NCI-H2107 treated with DMSO at 0.1 percent for 48 hours (cell line): ENCODE data around the gene ZDHHC19.
"Not testable (repeated sequence)": the region's sequence is repeated elsewhere in the genome, so short reads cannot be mapped to it uniquely, and the experiment has no call there.

Experiments
- DNase-seq: peaks from one replicate; lab custom pipeline; 2025; ENCODE audit not compliant: unreplicated experiment; lab: John Stamatoyannopoulos, UW

Gene ZDHHC19, protein sequence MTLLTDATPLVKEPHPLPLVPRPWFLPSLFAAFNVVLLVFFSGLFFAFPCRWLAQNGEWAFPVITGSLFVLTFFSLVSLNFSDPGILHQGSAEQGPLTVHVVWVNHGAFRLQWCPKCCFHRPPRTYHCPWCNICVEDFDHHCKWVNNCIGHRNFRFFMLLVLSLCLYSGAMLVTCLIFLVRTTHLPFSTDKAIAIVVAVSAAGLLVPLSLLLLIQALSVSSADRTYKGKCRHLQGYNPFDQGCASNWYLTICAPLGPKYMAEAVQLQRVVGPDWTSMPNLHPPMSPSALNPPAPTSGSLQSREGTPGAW

DNA sequence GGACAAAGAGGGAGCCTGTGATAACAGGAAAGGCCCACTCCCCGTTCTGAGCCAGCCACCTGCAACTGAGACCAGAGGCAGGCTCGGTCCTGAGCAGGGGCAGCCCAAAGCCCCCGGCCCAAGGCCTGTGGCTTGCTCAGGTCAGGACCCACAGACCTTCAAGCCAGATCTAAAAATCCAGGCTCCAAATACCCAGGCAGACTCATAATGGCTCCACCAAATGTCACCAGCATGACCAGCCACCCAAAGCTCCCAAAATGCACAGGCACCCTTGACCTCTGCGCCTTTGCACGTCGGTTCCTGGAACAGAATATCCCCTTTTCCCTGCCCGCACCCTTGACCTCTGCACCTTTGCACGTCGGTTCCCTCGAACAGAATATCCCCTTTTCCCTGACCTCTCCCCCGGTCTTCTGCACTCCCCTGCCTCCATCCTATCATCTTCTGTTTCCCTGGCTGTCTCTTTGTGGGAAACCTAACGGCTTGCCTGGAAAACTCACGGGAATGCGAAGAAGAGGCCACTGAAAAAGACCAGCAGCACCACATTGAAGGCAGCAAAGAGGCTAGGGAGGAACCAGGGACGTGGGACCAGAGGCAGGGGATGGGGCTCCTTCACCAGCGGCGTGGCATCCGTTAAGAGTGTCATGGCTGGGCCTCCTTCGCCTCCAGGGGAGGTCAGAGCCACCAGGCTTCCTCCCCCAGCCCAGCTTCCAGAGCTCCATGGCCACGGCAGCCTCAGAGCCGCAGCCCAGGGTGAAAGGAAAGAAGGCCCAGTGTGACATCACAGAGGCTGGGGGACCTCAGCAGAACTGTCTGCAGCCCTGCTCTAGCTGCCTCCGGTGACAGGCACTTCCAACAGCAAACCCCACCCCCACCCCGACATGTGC lies at the start of gene ZDHHC19:
Gene ZDHHC19 (minus strand): TSS at position 728 of the 884 bp plus-strand sequence. CDS start 85 bp downstream, at position 643.
- no peak for DNase-seq

GRCh38 chr3:196260784-196261183 lies 49.6 kb upstream of the ZDHHC19 start:
- DNase-seq = no peak

DNA sequence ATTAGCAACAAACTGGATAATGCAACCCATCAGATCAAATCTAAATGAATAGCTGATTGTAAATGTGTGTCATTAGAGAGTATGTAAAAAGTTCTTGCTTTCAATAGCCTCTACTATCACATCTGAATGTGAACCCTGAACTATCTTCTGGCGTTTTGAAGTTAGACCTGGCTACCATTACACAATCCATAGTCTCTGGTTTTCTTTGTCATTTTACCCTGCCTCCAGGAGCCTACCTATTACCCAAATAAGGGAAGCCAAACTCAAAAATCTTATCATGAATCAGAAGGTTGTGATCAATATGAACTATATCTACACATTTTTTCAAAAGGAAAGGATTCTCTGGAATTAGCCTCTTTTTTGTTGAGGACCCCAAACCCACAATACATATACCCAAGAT lies 44.6 kb upstream of the ZDHHC19 start:
- DNase-seq = no peak

GRCh38 chr3:196254376-196255283 lies 43.4 kb upstream of the ZDHHC19 start:
- no peak for DNase-seq

DNA sequence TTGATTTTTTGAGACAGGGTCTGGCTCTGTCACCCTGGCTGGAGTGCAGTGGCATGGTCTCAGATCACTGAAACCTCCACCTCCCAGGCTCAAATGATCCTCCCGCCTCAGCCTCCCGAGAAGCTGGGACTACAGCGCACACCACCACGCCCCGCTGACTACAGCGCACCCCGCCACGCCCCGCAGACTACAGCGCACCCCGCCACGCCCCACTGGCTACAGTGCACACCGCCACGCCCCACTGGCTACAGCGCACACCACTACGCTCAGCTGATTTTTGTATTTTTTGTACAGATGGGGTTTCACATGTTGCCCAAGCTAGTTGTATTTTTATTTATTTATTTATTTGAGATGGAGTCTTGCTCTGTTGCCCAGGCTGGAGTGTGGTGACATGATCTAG lies 40.7 kb upstream of the ZDHHC19 start:
- no peak for DNase-seq

- no peak for DNase-seq
Observed at GRCh38 chr3:196246612-196247308, 35.6 kb upstream of the ZDHHC19 start.

DNA sequence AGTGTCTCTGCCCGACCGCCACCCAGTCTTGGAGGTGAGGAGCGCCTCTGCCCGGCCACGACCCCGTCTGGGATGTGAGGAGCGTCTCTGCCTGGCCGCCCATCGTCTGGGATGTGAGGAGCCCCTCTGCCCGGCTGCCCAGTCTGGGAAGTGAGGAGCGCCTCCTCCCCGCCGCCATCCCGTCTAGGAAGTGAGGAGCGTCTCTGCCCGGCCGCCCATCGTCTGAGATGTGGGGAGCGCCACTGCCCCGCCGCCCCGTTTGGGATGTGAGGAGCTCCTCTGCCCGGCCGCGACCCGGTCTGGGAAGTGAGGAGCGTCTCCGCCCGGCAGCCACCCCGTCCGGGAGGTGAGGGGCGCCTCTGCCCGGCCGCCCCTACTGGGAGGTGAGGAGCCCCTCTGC lies 33.0 kb upstream of the ZDHHC19 start:
- not testable (repeated sequence) for DNase-seq

- no peak for DNase-seq
Observed at GRCh38 chr3:196241704-196242103, 30.5 kb upstream of the ZDHHC19 start.

- DNase-seq = no peak
Observed at GRCh38 chr3:196240424-196240823, 29.2 kb upstream of the ZDHHC19 start.

DNA sequence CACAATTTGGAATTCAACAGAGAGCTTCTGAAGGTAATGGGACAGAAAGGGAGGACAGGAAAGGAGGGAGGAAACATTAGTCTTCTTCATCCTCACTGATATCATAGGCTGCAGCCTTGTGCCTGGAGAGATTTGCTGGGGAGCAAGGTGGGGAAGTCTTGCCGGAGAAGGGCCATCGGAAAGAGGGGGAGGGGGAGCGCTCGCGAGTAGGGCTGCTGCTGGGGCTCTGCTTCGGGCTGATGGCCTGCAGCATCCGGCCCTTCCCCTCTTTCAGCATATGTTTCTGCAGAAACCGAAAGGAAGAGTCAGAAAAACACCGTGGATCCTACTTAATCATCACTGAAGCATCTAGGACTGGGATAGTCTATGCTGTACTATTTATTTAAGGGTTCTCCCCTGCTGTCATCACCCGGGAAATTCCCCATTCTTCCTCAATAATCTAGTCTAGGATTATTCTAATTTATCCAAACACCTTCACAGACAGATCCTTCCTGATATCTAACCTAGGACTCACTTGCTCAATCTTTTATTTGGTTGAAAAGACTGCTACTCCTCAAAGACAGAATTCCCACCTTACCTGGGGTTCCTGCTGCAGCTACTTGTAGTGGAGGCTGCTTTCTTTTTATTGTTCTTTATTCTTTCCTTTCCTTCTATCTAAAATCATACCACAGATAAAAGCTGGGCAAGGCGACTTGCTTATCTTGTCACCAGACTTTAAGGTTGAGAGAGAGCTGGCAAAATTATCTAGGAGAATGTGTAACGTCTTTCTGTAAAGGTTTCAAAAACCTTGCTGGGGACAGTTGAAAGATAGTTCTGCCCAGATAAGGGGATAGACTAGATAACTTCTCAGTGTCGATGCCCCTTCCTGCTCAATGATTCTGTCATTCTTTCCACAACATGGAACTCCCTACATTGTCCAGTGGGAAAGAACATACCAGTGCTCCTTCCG lies 27.7 kb upstream of the ZDHHC19 start:
- no peak for DNase-seq

DNA sequence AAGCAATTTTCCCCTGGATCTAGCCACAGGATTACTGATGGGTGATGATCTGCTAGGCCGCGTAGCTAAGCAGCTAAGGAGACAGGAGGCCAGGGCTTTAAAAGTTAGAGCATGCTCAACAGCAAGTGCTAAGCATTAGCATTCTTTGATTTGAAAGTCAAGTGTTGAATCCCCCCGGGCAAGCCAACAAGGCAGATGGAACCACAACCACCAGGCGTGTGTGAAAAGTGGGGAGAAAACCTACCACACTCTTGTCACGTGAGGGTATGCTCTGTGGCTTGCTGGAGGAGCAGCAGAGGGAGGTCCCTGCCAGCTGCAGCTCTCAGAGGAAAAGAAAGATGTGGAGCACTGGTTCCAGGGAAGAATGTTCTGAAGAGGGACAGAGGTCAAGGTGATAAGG lies 26.0 kb upstream of the ZDHHC19 start:
- DNase-seq = no peak

DNA sequence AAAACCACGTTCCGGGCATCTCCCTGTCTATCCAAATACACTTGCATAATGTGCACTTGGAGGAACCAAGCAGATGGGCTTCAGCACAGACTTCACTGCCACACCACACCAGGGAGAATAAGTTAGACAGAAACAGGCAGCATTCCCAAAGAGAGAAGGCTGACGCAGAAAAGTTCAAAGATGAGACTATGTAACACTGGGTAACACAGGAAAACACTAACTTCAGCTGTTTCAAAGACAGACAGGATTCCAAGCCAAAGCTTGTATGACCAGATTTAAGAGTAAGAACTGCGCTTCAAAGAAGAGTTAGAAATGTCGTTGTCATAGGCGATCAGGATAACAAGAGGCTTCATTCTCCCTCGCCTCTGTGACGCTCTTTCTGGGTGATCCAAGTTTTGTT lies 25.0 kb upstream of the ZDHHC19 start:
- DNase-seq = no peak

DNA sequence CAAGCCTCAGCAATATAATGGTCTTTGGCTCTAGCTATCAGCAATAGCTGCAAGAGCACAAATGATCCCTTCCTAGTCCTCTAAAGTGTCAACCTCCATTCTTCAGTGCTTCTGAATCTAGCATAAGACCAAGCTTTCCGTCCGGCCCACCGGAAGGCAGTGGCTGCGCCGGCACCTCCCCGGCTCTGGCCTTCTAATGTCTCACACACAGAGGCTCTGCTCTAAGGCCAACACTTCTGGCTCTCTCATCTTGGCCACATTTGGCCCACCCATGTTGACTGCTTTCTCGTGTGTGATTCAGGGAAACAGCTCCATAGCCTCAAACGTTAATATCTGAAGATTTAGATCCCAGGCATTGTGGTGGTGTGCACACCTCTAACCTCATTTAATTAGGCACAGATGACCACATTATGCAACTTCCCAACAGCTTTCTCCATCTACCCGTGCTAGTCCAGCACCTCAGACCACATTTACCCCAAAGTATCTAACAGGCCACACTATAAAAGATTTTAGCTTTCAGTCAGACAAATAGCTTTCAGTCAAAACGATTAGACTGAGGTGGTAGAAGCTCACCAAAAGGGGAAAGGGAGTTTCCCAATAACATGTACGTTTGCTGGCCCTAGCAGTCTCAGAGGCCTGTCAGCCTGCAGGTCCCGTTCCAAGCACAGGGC lies 24.4 kb upstream of the ZDHHC19 start:
- no peak for DNase-seq

DNA sequence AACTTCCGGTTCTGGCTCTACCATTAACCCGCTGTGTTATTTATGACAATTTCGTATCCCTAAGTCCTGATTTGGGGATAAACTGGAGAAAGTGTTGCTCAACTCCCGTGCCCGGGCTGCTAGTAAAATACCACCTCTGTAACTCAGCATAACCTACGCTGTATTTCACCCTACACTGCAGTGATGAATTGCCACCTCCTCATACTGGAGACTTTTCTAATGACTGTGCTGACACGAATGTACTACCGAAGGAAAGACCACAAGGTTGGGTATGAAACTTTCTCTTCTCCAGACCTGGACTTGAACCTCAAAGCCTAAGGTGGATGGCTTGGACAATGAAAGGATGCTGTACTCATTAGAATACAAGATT lies 21.7 kb upstream of the ZDHHC19 start:
- no peak for DNase-seq

GRCh38 chr3:196232154-196232881 lies 21.1 kb upstream of the ZDHHC19 start:
- no peak for DNase-seq

DNA sequence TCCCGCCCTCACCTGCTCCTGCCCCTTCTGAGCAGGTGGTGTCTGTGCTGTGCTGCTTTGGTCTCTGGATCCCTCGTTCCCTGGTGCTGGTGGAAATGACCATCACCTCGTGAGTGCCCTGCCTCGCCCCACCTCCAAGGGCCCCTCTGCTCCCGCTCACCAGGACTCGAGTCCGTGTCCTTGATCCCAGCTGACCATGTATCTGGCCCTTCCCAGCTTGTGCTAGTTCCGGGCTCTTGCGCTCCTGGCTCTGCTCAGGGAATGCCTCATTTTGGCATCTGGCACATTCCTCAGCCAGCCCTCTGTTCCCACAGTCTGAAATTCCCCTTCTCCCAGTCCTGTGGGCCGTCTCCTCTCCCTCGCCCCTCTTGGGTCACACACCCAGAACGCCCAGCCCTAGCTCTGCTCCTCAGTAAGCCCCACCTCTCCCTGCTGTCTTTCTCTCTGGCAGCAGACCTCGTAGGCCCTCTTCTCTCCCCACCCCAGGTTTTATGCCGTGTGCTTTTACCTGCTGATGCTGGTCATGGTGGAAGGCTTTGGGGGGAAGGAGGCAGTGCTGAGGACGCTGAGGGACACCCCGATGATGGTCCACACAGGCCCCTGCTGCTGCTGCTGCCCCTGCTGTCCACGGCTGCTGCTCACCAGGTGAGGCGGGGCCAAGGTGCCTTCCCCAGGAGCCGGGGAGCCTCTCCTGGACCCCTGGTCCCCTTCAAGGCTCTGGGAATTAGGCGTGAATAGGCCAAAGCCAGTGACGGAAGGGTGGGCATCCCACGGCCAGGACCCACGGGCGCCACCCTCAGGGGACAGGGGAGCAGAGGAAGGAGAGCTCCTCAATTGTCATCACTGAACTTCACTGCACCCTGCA lies 16.7 kb upstream of the ZDHHC19 start:
- no peak for DNase-seq

- DNase-seq = no peak
Observed at GRCh38 chr3:196227121-196227561, 15.9 kb upstream of the ZDHHC19 start.
